ENCODE results near the gene EVX2.

EVX2 gene

DNA sequence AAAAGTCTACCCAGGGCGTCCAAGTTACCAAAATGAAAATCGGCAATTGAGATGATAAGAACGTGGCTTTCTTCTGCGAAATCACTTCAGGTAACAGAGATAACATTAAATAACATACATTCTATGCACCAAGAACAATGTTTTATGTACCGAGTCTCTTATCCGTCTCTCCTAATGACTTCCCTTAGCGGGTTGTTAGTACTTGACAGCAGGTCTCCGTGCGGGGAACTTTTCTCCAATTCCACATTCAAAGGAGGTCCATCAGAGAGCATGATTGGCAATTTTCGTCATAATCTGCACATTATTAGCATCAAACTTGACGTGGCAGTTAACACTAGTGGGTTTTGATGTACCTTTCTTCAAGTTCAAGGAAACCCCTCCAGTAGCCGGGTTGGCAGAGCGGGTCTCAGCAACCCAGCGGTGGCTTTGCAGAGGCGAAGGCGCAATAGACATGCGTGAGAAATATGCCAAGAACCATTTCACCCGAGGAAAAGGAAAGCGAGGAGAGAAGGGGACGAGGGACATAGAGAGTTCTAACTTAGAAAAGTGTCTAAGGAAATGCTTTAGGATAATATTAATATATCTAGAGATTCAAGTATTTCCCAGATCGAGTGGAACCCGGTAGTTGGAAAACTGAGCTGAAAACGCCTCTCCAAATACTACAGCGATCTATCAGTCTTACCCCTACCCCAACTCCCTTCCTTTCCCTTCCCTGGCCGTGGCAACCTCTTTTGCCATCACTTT, 5.0 kb downstream of the EVX2 start:
- H3K36me3 ChIP-seq (ENCODE audit: control insufficient read depth, insufficient read depth, low read length): no peaks in the 10 kb centered on the region
- H3K27ac ChIP-seq (ENCODE audit: low read depth, low read length): no peak overlapping the region
- peaks cover 69% of the 10 kb centered on the region for H3K27me3 ChIP-seq (ENCODE audit: control insufficient read depth, insufficient read depth, low read length)
- H3K9ac ChIP-seq (ENCODE audit: low read length): no peak overlapping the region
- H3K4me1 ChIP-seq (ENCODE audit: control insufficient read depth, insufficient read depth, low read length): no peaks in the 10 kb centered on the region
- H3K4me3 ChIP-seq (ENCODE audit: low read length): no peak overlapping the region

DNA sequence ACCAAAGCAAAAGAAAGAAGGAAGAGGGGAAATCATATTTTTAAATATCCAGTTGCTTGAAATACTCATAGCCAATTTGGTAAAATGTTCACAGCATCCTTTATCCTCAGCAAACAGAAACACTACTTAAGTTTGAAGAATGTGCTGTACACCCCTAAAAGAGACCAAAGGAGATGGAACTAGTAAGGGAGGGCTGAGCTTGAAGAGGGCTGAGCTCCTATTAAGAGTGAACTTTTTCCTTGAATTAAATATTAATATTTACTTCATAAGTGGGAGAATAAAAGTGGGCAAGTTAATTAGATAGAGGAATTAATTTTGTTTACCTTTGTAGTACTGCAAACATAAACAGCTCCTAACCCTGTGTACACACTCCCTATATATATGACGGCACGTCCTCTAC, 7.0 kb downstream of the EVX2 start:
- H3K36me3 ChIP-seq (ENCODE audit: control insufficient read depth, insufficient read depth, low read length): no peaks in the 10 kb centered on the region
- peaks cover 61% of the 10 kb centered on the region for H3K27me3 ChIP-seq (ENCODE audit: control insufficient read depth, insufficient read depth, low read length)
- no peak overlapping the region for H3K27ac ChIP-seq (ENCODE audit: low read depth, low read length)
- no peak overlapping the region for H3K9ac ChIP-seq (ENCODE audit: low read length)
- no peak overlapping the region for H3K4me3 ChIP-seq (ENCODE audit: low read length)
- H3K4me1 ChIP-seq (ENCODE audit: control insufficient read depth, insufficient read depth, low read length): no peaks in the 10 kb centered on the region

DNA sequence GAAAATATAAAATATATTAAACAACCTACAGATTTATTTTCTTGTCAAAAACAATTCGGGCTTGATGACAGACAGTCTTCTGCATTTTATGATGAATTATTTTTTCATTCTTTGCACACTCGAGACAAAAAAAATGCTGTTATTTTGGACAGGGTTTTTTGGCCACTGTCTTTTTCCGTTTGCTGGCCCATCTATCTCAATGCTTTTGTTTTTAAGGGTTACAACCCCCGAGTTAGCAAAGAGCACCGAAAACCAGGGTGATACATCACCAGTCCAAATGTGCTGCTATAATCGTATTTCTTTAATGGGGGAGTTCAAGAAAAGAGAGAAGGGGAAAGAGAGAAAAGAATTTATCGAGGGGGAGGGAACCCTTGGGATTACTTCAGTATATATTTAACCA, 7.7 kb downstream of the EVX2 start:
- Histone ChIP-seq H3K27ac (ENCODE audit: low read depth, low read length) (no peak overlapping the region), H3K4me1 (ENCODE audit: control insufficient read depth, insufficient read depth, low read length) (no peaks in the 10 kb centered on the region), H3K4me3 (ENCODE audit: low read length) (no peak overlapping the region), H3K9ac (ENCODE audit: low read length) (no peak overlapping the region), H3K27me3 (ENCODE audit: control insufficient read depth, insufficient read depth, low read length) (peaks cover 61% of the 10 kb centered on the region), H3K36me3 (ENCODE audit: control insufficient read depth, insufficient read depth, low read length) (no peaks in the 10 kb centered on the region)

DNA sequence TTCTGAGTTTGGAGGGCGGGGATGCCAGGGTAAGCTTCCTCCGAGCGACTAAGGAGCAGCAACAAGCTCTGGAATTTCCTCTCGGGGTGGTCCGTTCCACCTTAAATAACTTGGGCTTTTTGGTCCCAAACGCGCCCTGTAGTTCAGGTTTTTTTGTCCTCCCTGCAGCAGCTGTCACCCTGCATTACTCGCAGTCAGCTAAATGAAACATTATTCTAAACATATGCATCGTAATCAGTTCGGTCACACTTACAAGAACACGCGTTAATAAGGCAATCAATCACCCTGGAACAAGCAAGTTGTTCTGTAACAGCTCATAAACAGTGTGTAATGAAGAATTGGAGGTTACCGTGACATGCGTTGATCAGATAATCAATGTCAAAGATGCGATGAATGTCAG, 8.3 kb downstream of the EVX2 start:
- H3K4me3 ChIP-seq (ENCODE audit: low read length): no peak overlapping the region

DNA sequence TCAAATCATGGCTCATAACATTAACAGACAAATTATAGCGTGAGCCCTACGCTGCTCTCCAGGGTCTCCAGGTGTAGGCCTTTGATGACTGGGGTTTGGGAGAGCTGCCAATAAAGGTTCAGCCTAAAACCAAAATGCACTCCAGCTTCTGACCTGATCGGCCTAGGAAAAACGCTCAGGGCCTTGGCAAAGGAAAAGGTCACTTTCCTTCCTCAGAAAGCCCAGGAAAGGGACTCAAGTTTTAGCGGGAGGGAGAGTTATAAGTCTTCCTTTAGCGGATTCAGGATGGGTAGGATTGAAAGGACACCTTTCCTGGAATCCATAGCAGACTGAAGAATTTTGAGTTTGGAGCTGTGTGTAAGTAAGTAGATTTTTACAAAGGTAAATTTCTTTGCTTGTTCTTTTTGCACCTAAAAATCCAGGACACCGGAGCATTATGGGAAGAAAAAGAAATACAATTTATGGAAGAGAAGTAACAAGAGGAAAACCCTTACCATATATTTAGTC, 8.8 kb downstream of the EVX2 start:
- H3K4me1 ChIP-seq (ENCODE audit: control insufficient read depth, insufficient read depth, low read length): no peaks in the 10 kb centered on the region
- H3K4me3 ChIP-seq (ENCODE audit: low read length): no peak overlapping the region
- no peaks in the 10 kb centered on the region for H3K36me3 ChIP-seq (ENCODE audit: control insufficient read depth, insufficient read depth, low read length)
- H3K27ac ChIP-seq (ENCODE audit: low read depth, low read length): no peak overlapping the region
- no peak overlapping the region for H3K9ac ChIP-seq (ENCODE audit: low read length)
- H3K27me3 ChIP-seq (ENCODE audit: control insufficient read depth, insufficient read depth, low read length): peaks cover 60% of the 10 kb centered on the region

More for the DNA sequence above, 8.3 kb downstream of the EVX2 start:
- no peaks in the 10 kb centered on the region for H3K36me3 ChIP-seq (ENCODE audit: control insufficient read depth, insufficient read depth, low read length)
- H3K4me1 ChIP-seq (ENCODE audit: control insufficient read depth, insufficient read depth, low read length): no peaks in the 10 kb centered on the region
- no peak overlapping the region for H3K9ac ChIP-seq (ENCODE audit: low read length)
- no peak overlapping the region for H3K27ac ChIP-seq (ENCODE audit: low read depth, low read length)
- H3K27me3 ChIP-seq (ENCODE audit: control insufficient read depth, insufficient read depth, low read length): peaks cover 57% of the 10 kb centered on the region

DNA sequence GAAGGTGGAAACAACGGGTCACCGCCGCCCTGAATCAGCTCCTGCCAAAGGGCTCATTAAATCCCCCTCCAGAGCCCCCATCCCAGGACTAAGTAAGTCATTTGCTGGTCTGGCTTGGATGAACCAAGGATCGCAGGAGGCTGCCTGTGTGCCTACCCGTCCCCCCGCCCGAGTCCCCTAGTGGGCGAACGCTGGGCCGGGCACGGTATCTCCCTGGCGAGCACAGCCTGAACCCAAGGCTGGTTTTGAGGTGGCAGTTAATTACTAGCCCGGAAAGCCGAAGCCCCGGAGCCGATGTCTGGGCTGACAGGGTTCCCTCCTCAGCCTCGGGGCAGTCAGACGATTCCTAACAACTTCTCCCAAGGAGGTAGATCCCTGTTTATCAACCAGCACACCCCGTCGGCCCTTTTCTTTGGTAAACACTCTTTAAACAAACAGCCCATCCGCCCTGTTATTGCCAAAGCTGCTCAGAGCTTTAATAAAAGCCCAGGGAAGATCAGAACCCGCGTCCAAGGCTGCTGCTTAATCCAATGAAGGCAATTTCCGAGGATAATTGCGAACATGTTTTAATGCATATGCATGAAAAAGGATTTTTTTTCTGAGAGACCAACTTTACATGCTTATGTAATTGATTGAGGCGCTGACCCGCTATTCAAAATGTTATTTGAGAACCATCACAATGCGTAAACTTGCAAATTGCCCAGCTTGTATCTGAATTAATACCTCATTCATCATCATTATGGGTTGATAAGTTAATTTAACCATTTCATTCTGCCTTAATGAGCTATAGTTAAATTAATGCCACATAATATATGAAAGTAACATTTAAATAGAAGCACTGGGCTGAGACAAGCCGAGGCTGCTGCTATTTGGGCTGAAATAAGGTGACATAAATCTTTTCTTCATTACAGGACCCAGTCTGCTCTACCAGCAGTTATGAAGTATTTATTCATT, 10.5 kb downstream of the EVX2 start:
- H3K36me3 ChIP-seq (ENCODE audit: control insufficient read depth, insufficient read depth, low read length): no peaks in the 10 kb centered on the region
- no peaks in the 10 kb centered on the region for H3K4me1 ChIP-seq (ENCODE audit: control insufficient read depth, insufficient read depth, low read length)
- no peak overlapping the region for H3K27ac ChIP-seq (ENCODE audit: low read depth, low read length)
- H3K27me3 ChIP-seq (ENCODE audit: control insufficient read depth, insufficient read depth, low read length): peaks cover 55% of the 10 kb centered on the region
- no peak overlapping the region for H3K9ac ChIP-seq (ENCODE audit: low read length)
- H3K4me3 ChIP-seq (ENCODE audit: low read length): no peak overlapping the region

DNA sequence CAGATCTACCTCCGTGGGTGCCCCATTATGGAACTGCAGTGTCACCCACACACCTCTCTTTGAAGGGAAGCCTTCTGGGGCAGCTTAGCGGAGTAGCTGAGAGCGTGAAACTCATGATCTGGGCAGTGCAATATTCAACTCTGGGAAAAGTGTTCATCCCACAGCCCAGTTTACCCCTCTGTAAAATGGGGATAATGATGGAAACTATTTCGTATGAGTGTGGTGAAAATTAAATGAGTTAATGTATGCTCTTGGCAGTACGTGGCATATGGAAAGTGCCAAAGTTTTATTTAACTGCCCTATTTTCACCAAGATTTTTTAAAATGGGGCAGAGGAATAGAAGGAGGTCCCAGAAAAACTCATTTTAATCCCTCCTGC, 11.5 kb downstream of the EVX2 start:
- peaks cover 58% of the 10 kb centered on the region for H3K27me3 ChIP-seq (ENCODE audit: control insufficient read depth, insufficient read depth, low read length)
- H3K4me3 ChIP-seq (ENCODE audit: low read length): no peak overlapping the region

DNA sequence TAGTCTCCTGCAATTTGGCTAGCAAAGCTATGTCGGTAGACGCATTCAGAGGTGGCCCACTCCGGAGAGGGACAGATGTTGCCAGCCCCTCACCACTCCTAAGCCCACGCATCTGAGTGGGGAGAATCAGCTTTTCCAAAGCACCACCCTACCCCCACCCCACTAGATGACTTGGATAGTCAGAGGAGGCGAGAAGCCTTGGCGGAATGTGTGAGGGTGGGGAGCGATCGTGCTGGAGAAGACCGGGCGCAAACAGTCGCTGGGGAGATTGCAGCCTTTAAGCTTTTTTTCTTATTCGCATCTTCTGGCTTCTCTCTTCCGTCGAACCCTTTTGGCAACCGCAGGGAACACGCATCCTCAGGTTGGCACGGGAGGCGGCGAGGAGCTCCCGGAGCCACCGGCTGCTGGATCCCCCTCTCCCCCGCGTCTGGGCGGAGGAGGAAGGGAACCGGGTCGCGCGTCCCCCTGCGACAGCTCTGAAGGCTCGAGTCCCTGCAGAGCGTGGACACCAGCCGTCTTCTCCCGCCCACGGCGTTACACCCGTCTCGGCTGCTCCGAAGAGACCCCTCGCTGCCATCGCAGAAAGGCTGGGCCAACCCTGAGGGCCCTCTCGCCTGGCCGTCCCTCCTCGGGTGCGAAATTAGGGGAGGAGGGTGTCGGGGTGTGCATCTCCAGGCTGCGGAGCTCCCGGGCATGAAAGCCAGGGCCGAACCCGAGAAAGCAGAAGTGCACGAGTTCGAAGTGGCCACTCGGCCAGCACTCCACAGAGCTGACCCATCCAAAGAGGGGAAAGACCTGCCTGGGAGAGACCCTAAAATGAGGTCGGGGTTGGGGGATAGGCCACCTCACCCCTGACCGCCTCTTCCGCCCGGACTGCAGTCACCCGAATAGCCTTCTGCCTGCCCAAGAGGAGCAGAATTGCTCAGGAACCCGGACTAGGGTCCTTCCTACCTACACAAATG, 12.2 kb downstream of the EVX2 start:
- Histone ChIP-seq H3K36me3 (ENCODE audit: control insufficient read depth, insufficient read depth, low read length) (no peaks in the 10 kb centered on the region), H3K27ac (ENCODE audit: low read depth, low read length) (no peak overlapping the region), H3K27me3 (ENCODE audit: control insufficient read depth, insufficient read depth, low read length) (peaks cover 59% of the 10 kb centered on the region), H3K4me3 (ENCODE audit: low read length) (no peak overlapping the region), H3K4me1 (ENCODE audit: control insufficient read depth, insufficient read depth, low read length) (no peaks in the 10 kb centered on the region), H3K9ac (ENCODE audit: low read length) (no peak overlapping the region)

More for the DNA sequence above, 11.5 kb downstream of the EVX2 start:
- H3K27ac ChIP-seq (ENCODE audit: low read depth, low read length): no peak overlapping the region
- H3K9ac ChIP-seq (ENCODE audit: low read length): no peak overlapping the region
- H3K36me3 ChIP-seq (ENCODE audit: control insufficient read depth, insufficient read depth, low read length): no peaks in the 10 kb centered on the region
- H3K4me1 ChIP-seq (ENCODE audit: control insufficient read depth, insufficient read depth, low read length): no peaks in the 10 kb centered on the region

DNA sequence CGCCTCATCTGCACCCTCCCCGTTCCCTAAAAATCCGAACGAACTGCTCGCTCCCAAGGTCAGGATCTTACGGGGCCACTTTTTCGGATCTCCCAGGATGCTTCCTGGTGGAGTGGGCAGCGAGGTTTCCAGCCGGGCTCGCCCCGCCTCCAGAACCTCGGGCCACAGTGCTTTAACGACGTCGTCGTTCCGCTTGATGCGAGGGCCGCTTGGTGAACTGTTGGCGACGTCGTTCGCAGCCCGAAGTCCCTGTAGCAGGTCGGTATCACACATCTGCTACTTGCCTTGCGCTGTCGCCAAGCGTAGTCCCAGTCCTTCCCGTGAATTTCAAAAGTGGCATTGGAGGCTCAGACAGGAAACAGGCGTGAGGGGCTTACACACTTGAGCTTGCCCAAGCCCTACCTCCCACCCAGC, 15.3 kb downstream of the EVX2 start:
- no peaks in the 10 kb centered on the region for H3K36me3 ChIP-seq (ENCODE audit: control insufficient read depth, insufficient read depth, low read length)
- no peak overlapping the region for H3K9ac ChIP-seq (ENCODE audit: low read length)
- no peak overlapping the region for H3K4me3 ChIP-seq (ENCODE audit: low read length)
- H3K27me3 ChIP-seq (ENCODE audit: control insufficient read depth, insufficient read depth, low read length): peaks cover 48% of the 10 kb centered on the region
- no peaks in the 10 kb centered on the region for H3K4me1 ChIP-seq (ENCODE audit: control insufficient read depth, insufficient read depth, low read length)
- H3K27ac ChIP-seq (ENCODE audit: low read depth, low read length): no peak overlapping the region

DNA sequence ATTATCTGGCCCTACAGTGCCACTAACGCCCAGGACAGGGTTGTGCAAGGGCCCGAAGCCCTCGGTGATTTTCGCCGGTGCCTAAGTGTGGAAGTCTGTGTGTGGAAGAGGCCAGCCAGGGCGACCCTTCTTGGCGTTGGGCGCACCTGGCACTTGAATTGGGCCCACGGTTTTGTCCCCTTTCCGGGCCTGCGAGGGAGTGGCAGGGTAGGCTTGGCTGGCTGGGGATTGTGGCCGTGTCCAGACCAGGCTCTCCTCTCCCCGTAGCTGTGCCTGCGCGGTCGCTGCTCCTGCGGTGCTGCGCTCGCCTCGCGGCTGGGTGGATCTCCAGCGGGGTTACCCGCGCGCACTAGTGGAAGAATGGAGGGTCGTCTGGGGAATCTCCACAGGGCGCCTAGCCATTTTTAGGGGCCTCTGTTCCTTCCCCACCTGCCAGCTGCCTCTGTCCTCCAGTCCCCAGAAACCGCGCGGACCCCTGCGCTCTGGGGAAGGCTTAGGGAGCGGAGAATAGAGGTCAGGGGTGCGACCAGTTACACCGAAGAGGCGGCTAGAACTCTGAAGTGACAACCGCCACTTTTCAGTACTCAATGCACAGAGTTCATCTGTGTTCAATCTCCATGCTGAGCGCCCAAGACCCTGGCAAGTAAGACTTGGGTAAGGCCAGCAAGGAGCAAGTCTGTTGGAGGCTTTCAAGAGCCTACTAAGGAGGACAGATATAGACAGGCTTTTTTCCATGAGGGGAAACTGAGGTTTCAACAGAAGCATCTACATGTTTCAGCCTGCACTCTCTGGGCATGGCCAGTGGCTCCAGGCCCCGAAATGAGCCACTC, 16.0 kb downstream of the EVX2 start:
- Histone ChIP-seq H3K36me3 (ENCODE audit: control insufficient read depth, insufficient read depth, low read length) (no peaks in the 10 kb centered on the region), H3K9ac (ENCODE audit: low read length) (no peak overlapping the region), H3K27ac (ENCODE audit: low read depth, low read length) (no peak overlapping the region), H3K27me3 (ENCODE audit: control insufficient read depth, insufficient read depth, low read length) (peaks cover 42% of the 10 kb centered on the region), H3K4me3 (ENCODE audit: low read length) (peak overlapping the region; percentile 47), H3K4me1 (ENCODE audit: control insufficient read depth, insufficient read depth, low read length) (no peaks in the 10 kb centered on the region)
